Thymus (tissue), 11 donors: ENCODE measurements around the gene PDE4B. TPM values are rescaled to one million over a fixed set of nuclear protein-coding genes. Genes with fewer than 3 reads are reported as not detected.

ENCODE experiments used
- DNase-seq, 9 donors: peaks; one replicate each; pipeline ENCODE4 v3.0.0-alpha.2; 2013; ENCODE audit warnings: low spot score in 9 of 9, low read depth in 6 of 9, missing footprints in 1 of 9
- H3K27ac ChIP-seq, 2 donors: one replicate each; pipeline ENCODE4 v1.5.1; 2013; ENCODE audit warnings: control low read depth in 1 of 2, low read depth in 1 of 2, low read length in 1 of 2, mild to moderate bottlenecking in 1 of 2, moderate library complexity in 1 of 2
- H3K27me3 ChIP-seq, 2 donors: one replicate each; pipeline ENCODE4 v1.5.1; 2013; ENCODE audit warnings: low read length in 1 of 2; ENCODE audit not compliant: control insufficient read depth in 2 of 2, insufficient read depth in 1 of 2
- H3K36me3 ChIP-seq, 2 donors: one replicate each; pipeline ENCODE4 v1.5.1; 2013; ENCODE audit warnings: low read length in 1 of 2, mild to moderate bottlenecking in 1 of 2, moderate library complexity in 1 of 2; ENCODE audit not compliant: control insufficient read depth in 2 of 2, insufficient read depth in 2 of 2
- H3K4me1 ChIP-seq, 2 donors: one replicate each; pipeline ENCODE4 v1.5.1; 2013; ENCODE audit warnings: low read length in 2 of 2; ENCODE audit not compliant: control insufficient read depth in 2 of 2, insufficient read depth in 2 of 2
- H3K4me3 ChIP-seq, 2 donors: one replicate each; pipeline ENCODE4 v1.5.1; 2013; ENCODE audit warnings: low read length in 2 of 2, control low read depth in 1 of 2, mild to moderate bottlenecking in 1 of 2
- H3K9me3 ChIP-seq, 2 donors: one replicate each; pipeline ENCODE4 v1.5.1; 2013; ENCODE audit warnings: low read length in 1 of 2, mild to moderate bottlenecking in 1 of 2; ENCODE audit not compliant: control insufficient read depth in 2 of 2, insufficient read depth in 1 of 2
- WGBS: extraction: QIAGEN DNeasy Blood & Tissue Kit; methylation state at CpG from one replicate; pipeline ENCODE4 v1.1.7; 2013; 5-methylcytosine and 5-hydroxymethylcytosine counted together
- polyA plus RNA-seq: library from polyadenylated mRNA; stranded (reverse); fragments of 200-250 nt; gene quantifications from one replicate; pipeline ENCODE4 v1.2.3, GENCODE V29; 2013
- total RNA-seq: library from RNA; stranded (reverse); fragments of 120-200 nt; gene quantifications from one replicate; pipeline ENCODE4 v1.2.4, GENCODE V29; 2013
- donor health status: healthy.

PDE4B gene
- total and polyA plus RNA-seq, 2 donors: 9.9 to 10.9 TPM

- Histone ChIP-seq H3K27me3 (no peaks in the 10 kb centered on the region), H3K4me1 (no peaks in the 10 kb centered on the region), H3K36me3 (no peaks in the 10 kb centered on the region), H3K4me3 (no peak overlapping the region), H3K27ac (no peak overlapping the region), H3K9me3 (peaks cover 2 to 13% of the 10 kb centered on the region in 2 donors)
- DNase-seq: no peak
- 94% methylated on average over 9 of the region's 9 CpGs for WGBS
These were observed 589.1 kb downstream of the PDE4B start for GRCh38 chr1:66381621-66382275.

- H3K4me3 ChIP-seq: no peak overlapping the region
- no peaks in the 10 kb centered on the region for H3K36me3 ChIP-seq
- H3K27me3 ChIP-seq: no peaks in the 10 kb centered on the region
- peaks cover 2 to 13% of the 10 kb centered on the region in 2 donors for H3K9me3 ChIP-seq
- no peak overlapping the region for H3K27ac ChIP-seq
- DNase-seq: no peak
- WGBS: 98% methylated on average over 5 of the region's 5 CpGs
- no peaks in the 10 kb centered on the region for H3K4me1 ChIP-seq
These were observed 590.5 kb downstream of the PDE4B start for GRCh38 chr1:66383168-66383567.

- no peaks in the 10 kb centered on the region for H3K27me3 ChIP-seq
- no peak overlapping the region for H3K4me3 ChIP-seq
- 85% methylated on average over 1 of the region's 1 CpG for WGBS
- no peak for DNase-seq
- no peaks in the 10 kb centered on the region for H3K4me1 ChIP-seq
- no peaks in the 10 kb centered on the region for H3K36me3 ChIP-seq
- peaks cover 2 to 13% of the 10 kb centered on the region in 2 donors for H3K9me3 ChIP-seq
- no peak overlapping the region for H3K27ac ChIP-seq
These were observed 590.9 kb downstream of the PDE4B start for GRCh38 chr1:66383611-66384010.

- Histone ChIP-seq H3K4me1 (no peaks in the 10 kb centered on the region), H3K36me3 (no peaks in the 10 kb centered on the region), H3K27ac (no peak overlapping the region), H3K4me3 (no peak overlapping the region), H3K9me3 (peaks cover 2 to 13% of the 10 kb centered on the region in 2 donors), H3K27me3 (no peaks in the 10 kb centered on the region)
- 96% methylated on average over 1 of the region's 1 CpG for WGBS
- no peak for DNase-seq
These were observed 591.7 kb downstream of the PDE4B start for GRCh38 chr1:66384258-66384921.

- Histone ChIP-seq H3K27ac (no peak overlapping the region), H3K36me3 (no peaks in the 10 kb centered on the region), H3K9me3 (peaks cover 2 to 17% of the 10 kb centered on the region in 2 donors), H3K27me3 (no peaks in the 10 kb centered on the region), H3K4me3 (no peak overlapping the region), H3K4me1 (no peaks in the 10 kb centered on the region)
- no peak for DNase-seq
- 87% methylated on average over 1 of the region's 1 CpG for WGBS
These were observed 594.0 kb downstream of the PDE4B start for GRCh38 chr1:66386712-66387111.

- WGBS: 96% methylated on average over 2 of the region's 2 CpGs
- Histone ChIP-seq H3K4me3 (no peak overlapping the region), H3K4me1 (no peaks in the 10 kb centered on the region), H3K36me3 (no peaks in the 10 kb centered on the region), H3K27me3 (no peaks in the 10 kb centered on the region), H3K27ac (no peak overlapping the region), H3K9me3 (peaks cover 0 to 8% of the 10 kb centered on the region in 2 donors)
- no peak for DNase-seq
These were observed 596.2 kb downstream of the PDE4B start for GRCh38 chr1:66388913-66389312.

GRCh38 chr1:66393586-66394287 lies 601.0 kb downstream of the PDE4B start:
- Histone ChIP-seq H3K4me1 (peaks cover 0 to 9% of the 10 kb centered on the region in 2 donors), H3K27me3 (no peaks in the 10 kb centered on the region), H3K36me3 (no peaks in the 10 kb centered on the region), H3K27ac (no peak overlapping the region), H3K9me3 (peaks cover 0 to 4% of the 10 kb centered on the region in 2 donors), H3K4me3 (no peak overlapping the region)
- 94% methylated on average over 7 of the region's 7 CpGs for WGBS
- no peak for DNase-seq

- peaks cover 0 to 9% of the 10 kb centered on the region in 2 donors for H3K4me1 ChIP-seq
- H3K27ac ChIP-seq: peak overlapping the region in 1 of 2 donors; percentile 73
- H3K4me3 ChIP-seq: no peak overlapping the region
- H3K9me3 ChIP-seq: peaks cover 0 to 1% of the 10 kb centered on the region in 2 donors
- H3K36me3 ChIP-seq: no peaks in the 10 kb centered on the region
- WGBS: 96% methylated on average over 5 of the region's 5 CpGs
- DNase-seq: no peak
- H3K27me3 ChIP-seq: no peaks in the 10 kb centered on the region
These were observed 601.9 kb downstream of the PDE4B start for GRCh38 chr1:66394603-66395002.
